ENCODE data around the gene CPSF3. TPM values are rescaled to one million over a fixed set of nuclear protein-coding genes. Genes with fewer than 3 reads are reported as not detected.

CPSF3 gene
- total RNA-seq, 1 donor from 2014 or later = 86.4 TPM

DNA sequence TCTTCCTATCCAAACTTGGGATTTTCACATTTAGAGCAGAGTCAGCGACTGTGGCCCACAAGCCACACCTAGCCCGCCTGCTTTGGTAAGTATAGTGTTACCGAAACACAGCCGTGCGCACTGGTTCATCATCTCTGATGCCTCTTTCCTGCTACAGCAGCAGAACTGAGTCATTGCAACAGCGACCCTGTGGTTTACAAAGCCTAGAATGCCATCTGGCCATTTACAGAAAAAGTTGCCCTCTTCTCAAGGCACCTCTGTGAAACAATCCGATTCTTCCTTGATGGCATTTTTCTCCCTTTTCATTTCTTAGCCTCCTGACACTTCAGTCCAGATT is 40.2 kb downstream of the CPSF3 start:
- Mint-ChIP-seq H3K27me3 (ENCODE audit: low read depth) (no peaks in the 10 kb centered on the region), H3K36me3 (ENCODE audit: low read depth) (peaks cover 16% of the 10 kb centered on the region), H3K4me3 (no peak overlapping the region), H3K9me3 (no peaks in the 10 kb centered on the region), H3K4me1 (peaks cover 6% of the 10 kb centered on the region), H3K27ac (ENCODE audit: unreplicated experiment) (no peak overlapping the region)
- DNase-seq (ENCODE audit: low read depth, low spot score) = no peak
- TF ChIP-seq, protein P1, sequence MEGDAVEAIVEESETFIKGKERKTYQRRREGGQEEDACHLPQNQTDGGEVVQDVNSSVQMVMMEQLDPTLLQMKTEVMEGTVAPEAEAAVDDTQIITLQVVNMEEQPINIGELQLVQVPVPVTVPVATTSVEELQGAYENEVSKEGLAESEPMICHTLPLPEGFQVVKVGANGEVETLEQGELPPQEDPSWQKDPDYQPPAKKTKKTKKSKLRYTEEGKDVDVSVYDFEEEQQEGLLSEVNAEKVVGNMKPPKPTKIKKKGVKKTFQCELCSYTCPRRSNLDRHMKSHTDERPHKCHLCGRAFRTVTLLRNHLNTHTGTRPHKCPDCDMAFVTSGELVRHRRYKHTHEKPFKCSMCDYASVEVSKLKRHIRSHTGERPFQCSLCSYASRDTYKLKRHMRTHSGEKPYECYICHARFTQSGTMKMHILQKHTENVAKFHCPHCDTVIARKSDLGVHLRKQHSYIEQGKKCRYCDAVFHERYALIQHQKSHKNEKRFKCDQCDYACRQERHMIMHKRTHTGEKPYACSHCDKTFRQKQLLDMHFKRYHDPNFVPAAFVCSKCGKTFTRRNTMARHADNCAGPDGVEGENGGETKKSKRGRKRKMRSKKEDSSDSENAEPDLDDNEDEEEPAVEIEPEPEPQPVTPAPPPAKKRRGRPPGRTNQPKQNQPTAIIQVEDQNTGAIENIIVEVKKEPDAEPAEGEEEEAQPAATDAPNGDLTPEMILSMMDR (conservative IDR thresholded peaks at IDR 0.05) = no peak

DNA sequence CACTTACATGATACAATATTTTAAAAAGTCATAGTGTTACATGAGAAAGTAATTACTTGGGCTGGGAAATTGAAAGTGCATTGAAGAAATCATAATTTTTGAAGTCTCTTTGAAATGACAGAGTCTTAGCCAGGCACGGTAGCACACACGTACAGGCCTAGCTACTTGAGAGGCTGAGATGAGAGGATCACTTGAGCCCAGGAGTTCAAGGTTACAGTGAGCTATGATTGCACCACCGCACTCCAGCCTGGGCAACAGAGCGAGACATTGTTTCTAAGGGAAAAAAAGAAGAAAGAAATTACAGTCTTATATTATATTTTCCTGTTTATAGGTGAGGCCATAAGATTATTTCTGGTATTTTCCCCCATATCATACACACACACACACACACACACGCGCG is 41.7 kb downstream of the CPSF3 start:
- no peaks in the 10 kb centered on the region for H3K27me3 Mint-ChIP-seq (ENCODE audit: low read depth)
- no peak overlapping the region for H3K27ac Mint-ChIP-seq (ENCODE audit: unreplicated experiment)
- no peak overlapping the region for H3K4me3 Mint-ChIP-seq
- peaks cover 6% of the 10 kb centered on the region for H3K4me1 Mint-ChIP-seq
- no peaks in the 10 kb centered on the region for H3K9me3 Mint-ChIP-seq
- TF ChIP-seq, protein P1 (conservative IDR thresholded peaks at IDR 0.05) = no peak
- no peak for DNase-seq (ENCODE audit: low read depth, low spot score)
- H3K36me3 Mint-ChIP-seq (ENCODE audit: low read depth) = peaks cover 14% of the 10 kb centered on the region

DNA sequence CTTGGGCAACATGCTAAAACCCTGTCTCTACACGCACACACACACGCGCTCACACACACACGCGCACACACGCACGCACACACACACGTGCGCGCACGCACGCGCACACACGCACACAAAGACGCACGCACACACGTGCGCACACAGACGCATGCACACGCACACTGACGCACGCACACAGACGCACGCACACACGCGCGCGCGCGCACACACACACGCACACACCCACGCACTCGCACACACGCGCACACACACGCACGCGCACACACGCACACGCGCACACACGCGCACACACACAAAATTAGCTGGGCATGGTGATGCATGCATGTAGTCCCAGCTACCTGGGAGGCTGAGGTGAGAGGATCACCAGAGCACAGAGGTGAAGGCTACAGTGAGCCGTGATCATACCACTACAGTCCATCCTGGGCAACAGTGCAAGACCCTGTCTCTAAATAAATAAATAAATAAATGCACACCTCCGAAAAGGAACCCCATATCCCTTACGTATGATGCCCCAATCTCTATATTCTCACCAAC is 42.8 kb downstream of the CPSF3 start:
- H3K36me3 Mint-ChIP-seq (ENCODE audit: low read depth) = peaks cover 14% of the 10 kb centered on the region
- no peak overlapping the region for H3K27ac Mint-ChIP-seq (ENCODE audit: unreplicated experiment)
- no peak overlapping the region for H3K4me3 Mint-ChIP-seq
- no peaks in the 10 kb centered on the region for H3K4me1 Mint-ChIP-seq
- H3K27me3 Mint-ChIP-seq (ENCODE audit: low read depth) = no peaks in the 10 kb centered on the region
- H3K9me3 Mint-ChIP-seq = no peaks in the 10 kb centered on the region
- DNase-seq (ENCODE audit: low read depth, low spot score) = no peak
- TF ChIP-seq, protein P1 (conservative IDR thresholded peaks at IDR 0.05) = no peak

DNA sequence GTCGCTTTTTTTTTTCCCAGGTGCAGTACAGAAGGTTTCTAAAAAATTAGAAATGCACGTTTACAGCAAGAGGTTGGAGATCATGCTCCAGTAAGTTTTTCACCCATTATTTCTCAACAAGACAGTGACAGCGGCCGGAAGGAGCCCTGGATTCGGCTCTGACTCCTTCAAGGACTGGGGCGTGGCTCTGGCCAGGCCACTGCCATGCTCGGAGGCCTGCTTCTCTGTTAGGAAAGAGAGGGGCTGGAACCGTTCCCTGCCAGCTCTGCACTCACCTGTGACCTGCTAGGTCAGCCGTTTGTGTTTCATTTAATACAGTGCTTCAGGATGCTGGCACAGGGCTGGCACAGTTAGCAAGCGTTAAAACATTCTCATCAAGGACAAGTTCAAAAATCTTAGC is 44.2 kb downstream of the CPSF3 start:
- Mint-ChIP-seq H3K9me3 (no peaks in the 10 kb centered on the region), H3K4me1 (no peaks in the 10 kb centered on the region), H3K27me3 (ENCODE audit: low read depth) (no peaks in the 10 kb centered on the region), H3K27ac (ENCODE audit: unreplicated experiment) (no peak overlapping the region), H3K4me3 (no peak overlapping the region), H3K36me3 (ENCODE audit: low read depth) (peaks cover 18% of the 10 kb centered on the region)
- TF ChIP-seq, protein P1 (conservative IDR thresholded peaks at IDR 0.05) = no peak
- no peak for DNase-seq (ENCODE audit: low read depth, low spot score)

DNA sequence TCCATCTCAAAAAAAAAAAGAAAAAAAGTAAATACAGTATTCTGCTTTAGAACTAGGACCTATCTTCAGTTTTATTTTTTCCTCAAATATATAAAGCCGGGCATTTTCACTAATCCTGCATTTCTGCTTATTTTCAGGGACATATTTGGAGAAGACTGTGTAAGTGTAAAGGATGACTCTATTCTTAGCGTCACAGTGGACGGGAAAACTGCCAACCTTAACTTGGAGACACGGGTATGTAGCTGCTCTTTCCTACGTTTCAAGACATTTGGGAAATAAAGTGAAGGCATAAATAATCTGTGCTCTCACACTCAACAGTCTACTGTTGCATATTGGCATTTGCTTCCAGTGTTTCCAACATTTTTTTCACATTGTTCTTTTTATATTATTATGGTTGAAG is 47.8 kb downstream of the CPSF3 start:
- peaks cover 11% of the 10 kb centered on the region for H3K4me1 Mint-ChIP-seq
- peaks cover 20% of the 10 kb centered on the region for H3K36me3 Mint-ChIP-seq (ENCODE audit: low read depth)
- peak overlapping the region; percentile 49 for H3K4me3 Mint-ChIP-seq
- no peak overlapping the region for H3K27ac Mint-ChIP-seq (ENCODE audit: unreplicated experiment)
- TF ChIP-seq, protein P1 (conservative IDR thresholded peaks at IDR 0.05) = no peak
- no peaks in the 10 kb centered on the region for H3K27me3 Mint-ChIP-seq (ENCODE audit: low read depth)
- H3K9me3 Mint-ChIP-seq = no peaks in the 10 kb centered on the region
- no peak for DNase-seq (ENCODE audit: low read depth, low spot score)

DNA sequence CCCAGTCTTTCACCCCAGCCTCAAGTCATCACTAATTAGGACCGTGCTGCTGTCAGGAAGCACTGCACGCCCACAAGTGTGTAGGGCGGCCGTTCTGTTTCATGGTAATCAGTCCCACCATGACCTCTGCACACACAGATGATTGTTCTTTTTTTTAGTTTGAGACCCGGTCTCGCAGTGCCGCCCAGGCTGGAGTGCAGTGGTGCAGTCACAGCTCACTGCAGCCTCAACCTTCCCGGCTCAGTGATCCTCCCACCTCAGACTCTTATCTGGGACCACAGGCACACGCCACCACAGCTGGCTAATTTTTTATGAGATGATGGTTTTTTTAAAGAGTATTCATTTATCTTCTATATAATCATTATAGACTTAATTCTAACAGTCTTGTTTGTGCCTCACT is 49.1 kb downstream of the CPSF3 start:
- Mint-ChIP-seq H3K4me3 (peak overlapping the region; percentile 60), H3K27me3 (ENCODE audit: low read depth) (no peaks in the 10 kb centered on the region), H3K4me1 (peaks cover 18% of the 10 kb centered on the region), H3K27ac (ENCODE audit: unreplicated experiment) (no peak overlapping the region), H3K9me3 (no peaks in the 10 kb centered on the region), H3K36me3 (ENCODE audit: low read depth) (peaks cover 18% of the 10 kb centered on the region)
- TF ChIP-seq, protein P1 (conservative IDR thresholded peaks at IDR 0.05) = no peak
- DNase-seq (ENCODE audit: low read depth, low spot score) = no peak
